Endothelial cell of umbilical vein (primary cell): ENCODE data around the gene YPEL5.

Experiments
- CTCF ChIP-seq, 2 donors: IDR thresholded peaks; 1 replicate in 1 of 2; 2 replicates in 1 of 2; pipeline ENCODE4 v1.5.1; 2011; ENCODE audit warnings: low read length in 2 of 2, mild to moderate bottlenecking in 2 of 2, moderate library complexity in 2 of 2, control low read depth in 1 of 2, inconsistent platforms in 1 of 2, low read depth in 1 of 2; ENCODE audit not compliant: insufficient read depth in 1 of 2; ENCODE audit errors: extremely low read depth in 1 of 2
- POLR2AphosphoS5 ChIP-seq: IDR thresholded peaks from 2 replicates; pipeline ENCODE4 v1.6.1; 2012; ENCODE audit warnings: low read depth, mild to moderate bottlenecking, control low read depth, low read length, moderate library complexity; ENCODE audit not compliant: insufficient read depth

- TF ChIP-seq CTCF (IDR thresholded peaks at IDR 0.05; ENCODE audit: extremely low read depth in 1 of 2, insufficient read depth in 1 of 2, low read depth in 1 of 2, low read length in 2 of 2) (no peak), POLR2AphosphoS5 (no peak)
Measured at GRCh38 chr2:30139131-30139870, 7.5 kb upstream of the YPEL5 start.
